ENCODE measurements around the gene SRCAP.
A peak's percentile ranks its signal among the peaks of the same experiment; 100 is the strongest.

The SRCAP gene

DNA sequence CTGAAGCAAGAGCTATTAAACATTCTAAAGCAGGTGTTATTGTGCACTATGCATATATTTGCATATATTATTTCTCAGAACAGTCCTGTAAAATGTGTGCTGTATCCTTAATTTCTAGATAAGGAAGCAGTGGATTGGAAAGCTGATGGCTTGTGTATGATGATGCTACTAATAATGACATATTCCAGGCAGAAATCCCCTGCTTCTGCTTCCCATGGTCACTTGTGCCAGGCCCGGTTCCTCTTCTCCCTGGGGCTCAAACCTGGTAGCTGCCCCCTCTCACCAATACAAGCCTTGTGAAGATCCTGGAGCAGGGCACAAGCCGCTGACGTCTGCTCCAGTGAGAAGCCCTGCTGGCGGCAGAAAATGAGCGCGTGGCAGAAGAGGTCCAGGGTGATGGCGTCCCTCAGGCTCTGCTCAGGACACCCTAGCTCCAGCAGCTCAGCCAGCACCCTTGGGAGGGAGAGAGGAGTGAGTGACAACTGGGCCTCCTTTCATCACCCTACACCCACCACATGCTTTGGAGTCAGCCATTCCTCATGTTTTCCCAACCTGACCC, 61.1 kb downstream of the SRCAP start:
- DNase-seq, result no peak

DNA sequence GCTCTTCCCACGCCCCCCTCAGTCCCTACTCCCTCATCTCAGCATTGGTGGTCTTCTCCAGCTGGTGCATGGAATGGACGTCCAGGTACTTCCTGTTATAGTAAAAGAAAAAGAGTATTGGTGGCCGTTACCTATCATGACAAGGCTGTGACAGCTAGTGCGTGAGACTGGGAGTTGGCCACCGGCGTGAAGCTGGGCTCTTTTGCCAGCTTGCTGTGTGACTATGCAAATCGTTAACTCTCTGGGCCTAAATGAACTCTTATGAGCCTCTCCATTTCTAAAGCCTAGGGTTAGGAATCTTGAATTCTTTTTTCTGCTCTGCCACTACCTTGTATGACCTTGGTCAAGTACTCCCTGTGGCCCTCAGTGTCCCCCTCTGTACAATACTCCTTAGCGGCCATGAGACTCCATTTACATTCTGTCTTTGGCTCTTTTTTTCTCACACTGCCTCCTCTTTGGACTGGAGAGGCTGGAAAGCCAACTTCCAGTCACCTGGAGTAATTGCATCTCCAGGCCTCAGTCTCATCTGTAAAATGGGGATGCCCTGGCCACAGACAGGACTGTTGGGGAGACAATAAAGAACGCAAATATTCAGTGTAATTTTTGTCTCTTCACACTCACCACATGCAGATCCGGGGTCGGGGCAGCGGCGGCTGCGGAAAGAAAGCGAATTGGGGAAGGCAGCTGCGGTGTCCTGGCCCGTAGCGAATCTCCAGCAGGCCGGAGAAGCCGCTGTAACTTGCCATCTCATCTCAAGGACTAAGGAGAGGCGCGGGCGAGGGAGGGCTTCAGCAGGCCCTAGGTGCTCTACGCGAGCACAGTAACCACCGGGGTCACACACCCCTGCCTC, 61.8 kb downstream of the SRCAP start:
- DNase-seq, result no peak

DNA sequence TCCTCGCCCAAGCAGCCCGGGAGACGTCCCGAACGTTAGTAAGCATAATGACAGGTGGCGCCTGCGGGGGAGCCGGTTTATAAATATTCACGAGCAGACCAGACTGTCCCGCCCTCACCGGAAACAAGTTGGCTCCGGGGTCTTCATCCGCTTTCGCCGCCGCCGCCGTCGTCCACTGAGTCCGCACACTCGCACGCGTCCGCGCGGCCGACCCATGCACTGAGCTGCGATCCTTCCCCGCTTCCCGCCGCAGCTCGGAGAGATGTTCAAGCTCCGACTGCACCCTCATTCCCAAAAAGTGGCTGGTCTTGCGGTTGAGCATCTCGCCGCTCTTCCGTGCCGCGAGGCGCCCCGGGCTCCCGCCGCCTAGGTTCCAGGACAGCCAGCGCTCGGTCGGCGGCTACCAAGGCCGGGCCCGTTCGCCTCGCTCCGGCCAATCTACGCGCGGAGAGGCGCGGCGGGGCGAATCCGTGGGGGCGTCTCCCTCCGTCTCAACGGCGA, 62.5 kb downstream of the SRCAP start:
- peak in 1 of 4 experiments; percentile 15 for DNase-seq

GRCh38 chr16:30761928-30762902, 63.2 kb downstream of the SRCAP start, which contains the start of the genes CFAP119 and RNF40:
Gene CFAP119 (minus strand): TSS chr16:30762062. CDS start chr16:30761748, 314 bp downstream.
Gene RNF40 (plus strand): TSS chr16:30762322. CDS start chr16:30762546, 224 bp downstream.
- DNase-seq, result peak; percentile 72 to 81 (median 75)

DNA sequence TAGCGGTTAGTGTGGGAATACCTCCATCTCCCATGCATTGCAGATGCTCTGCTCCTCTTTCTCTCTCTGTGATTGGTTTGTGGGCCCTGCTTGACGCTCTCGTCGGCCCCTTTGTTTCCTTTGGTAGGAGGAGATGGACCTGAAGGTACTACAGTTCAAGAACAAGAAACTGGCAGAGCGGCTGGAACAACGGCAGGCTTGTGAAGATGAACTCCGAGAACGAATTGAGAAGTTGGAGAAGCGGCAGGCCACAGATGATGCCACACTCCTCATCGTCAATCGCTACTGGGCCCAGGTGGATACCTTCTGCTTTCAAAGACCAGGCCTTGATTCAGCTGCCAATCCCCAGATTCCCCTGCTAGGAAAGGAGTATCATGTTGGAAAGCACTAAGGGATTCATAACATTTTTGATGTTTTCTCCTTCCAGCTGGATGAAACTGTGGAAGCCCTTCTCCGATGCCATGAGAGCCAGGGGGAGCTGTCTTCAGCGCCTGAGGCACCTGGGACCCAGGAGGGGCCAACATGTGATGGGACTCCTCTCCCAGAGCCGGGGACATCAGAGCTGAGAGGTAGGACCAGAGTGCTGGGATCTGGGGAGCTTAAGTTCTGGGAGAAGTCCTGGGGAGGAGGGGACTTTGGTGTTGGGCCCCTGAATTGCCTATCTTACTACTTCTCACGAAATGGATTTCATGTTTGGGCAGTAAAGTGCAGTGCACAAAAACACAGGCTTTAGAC, 64.2 kb downstream of the SRCAP start:
- DNase-seq, result no peak

- no peak for DNase-seq
Measured at GRCh38 chr16:30764086-30764485, 65.1 kb downstream of the SRCAP start.

- no peak for DNase-seq
Measured at GRCh38 chr16:30764816-30765465, 66.0 kb downstream of the SRCAP start.

DNA sequence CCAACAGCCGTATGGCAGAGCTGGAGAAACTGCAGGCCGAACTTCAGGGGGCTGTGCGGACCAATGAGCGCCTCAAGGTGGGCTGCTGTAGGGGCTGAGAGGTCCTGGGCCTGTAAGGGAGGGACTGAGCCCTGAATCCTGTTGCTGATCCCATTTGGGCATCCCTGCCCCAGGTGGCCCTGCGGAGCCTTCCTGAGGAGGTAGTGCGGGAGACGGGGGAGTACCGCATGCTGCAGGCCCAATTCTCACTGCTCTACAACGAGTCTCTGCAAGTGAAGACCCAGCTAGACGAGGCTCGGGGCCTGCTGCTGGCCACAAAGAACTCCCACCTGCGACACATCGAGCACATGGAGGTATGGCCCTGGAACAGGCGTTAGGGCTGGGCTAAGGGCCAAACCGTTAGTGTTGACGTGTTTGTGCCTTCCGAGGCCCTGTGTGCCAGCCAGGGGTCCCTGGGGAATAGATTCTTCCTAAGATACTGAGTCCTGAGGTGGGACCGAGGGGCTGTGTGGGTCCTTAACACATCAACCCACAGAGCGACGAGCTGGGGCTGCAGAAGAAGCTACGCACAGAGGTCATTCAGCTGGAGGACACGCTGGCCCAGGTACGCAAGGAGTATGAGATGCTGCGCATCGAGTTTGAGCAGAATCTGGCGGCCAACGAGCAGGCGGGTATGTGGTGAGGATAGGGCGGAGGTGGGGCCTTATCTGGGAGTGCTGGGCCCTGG, 67.4 kb downstream of the SRCAP start:
- no peak for DNase-seq

- no peak for DNase-seq
Measured at GRCh38 chr16:30766933-30767284, 67.9 kb downstream of the SRCAP start.

GRCh38 chr16:30767767-30768465, 68.9 kb downstream of the SRCAP start:
- DNase-seq, result no peak

DNA sequence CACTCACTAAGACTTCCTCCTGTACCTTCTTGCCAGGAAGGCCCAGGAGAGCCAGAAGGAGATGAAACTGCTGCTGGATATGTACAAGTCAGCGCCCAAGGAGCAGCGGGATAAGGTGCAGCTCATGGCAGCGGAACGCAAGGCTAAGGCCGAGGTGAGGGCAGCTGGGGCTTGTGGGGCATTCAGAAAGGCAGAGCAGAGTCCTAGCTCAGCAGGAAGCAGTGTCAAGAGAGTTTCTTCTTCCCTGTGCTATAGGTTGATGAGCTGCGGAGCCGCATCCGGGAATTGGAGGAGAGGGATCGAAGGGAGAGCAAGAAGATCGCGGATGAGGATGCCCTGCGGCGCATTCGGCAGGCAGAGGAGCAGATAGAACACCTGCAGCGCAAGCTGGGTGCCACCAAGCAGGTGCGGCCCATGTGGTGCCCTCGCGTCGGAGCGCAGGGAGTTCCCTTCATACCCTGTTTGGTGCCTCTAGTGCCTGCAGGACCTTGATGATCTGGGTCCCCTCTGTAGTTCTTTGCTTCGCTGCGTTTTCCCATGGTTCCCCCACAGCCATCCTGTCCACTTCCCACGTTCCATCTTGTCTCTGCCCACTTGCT, 69.7 kb downstream of the SRCAP start:
- DNase-seq, result no peak

DNA sequence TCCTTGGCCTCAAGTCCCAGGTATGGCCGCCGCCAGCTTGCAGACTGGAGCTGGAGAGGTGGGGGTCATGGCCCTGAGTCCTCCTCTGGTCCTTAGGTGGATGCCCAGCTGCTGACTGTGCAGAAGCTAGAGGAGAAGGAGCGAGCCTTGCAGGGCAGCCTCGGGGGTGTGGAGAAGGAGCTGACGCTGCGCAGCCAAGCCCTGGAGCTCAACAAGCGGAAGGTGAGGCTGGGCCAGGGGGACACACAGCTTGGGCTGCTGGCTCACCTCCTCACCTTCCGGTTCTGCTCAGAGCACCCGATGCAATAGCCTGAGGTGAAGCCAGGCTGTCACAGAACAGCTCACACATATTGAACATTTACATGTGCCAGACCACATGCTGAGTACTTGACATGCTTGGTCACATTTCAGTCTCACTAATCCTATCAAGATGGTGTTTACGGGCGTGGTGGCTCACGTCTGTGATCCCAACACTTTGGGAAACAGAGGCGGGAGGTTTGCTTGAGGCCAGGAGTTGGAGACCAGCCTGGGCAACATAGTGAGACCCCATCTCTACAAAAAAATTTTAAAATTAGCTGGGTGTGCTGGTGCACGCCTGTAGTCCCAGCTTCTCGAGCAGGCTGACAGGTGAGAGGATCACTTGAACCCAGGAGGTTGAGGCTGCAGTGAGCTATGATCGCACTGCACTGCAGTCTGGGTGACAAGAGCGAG, 70.6 kb downstream of the SRCAP start:
- no peak for DNase-seq

- no peak for DNase-seq
Measured at GRCh38 chr16:30771726-30772125, 72.8 kb downstream of the SRCAP start.

DNA sequence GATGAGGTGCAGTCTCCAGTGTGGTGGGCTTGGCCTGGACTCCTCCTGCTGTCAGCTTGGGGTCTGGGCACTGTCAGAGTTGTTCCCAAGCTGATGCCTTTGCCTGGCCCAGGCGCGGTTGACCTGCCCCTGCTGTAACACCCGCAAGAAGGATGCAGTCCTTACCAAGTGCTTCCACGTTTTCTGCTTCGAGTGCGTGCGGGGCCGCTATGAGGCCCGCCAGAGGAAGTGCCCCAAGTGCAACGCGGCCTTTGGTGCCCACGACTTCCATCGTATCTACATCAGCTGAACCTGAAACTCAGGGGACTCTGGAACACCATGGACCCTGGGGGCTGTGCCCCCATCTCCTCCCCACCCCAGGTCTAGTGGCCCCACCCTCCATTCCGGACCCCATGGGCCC, 74.9 kb downstream of the SRCAP start:
- no peak for DNase-seq

- no peak for DNase-seq
Measured at GRCh38 chr16:30774367-30775130, 75.6 kb downstream of the SRCAP start.

DNA sequence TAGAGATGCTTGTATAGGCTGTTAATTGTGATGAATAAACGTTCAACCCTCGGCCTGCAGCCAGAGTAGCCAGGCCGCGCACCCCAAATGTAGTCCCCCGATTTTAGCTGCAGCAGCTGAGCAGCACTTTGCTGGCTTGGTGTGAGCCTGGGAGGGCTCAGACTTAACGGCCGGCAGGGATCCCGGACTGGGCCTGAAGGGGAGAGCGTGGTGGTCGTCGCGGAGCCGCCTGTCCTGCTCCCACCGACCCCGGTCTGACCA, 76.1 kb downstream of the SRCAP start:
- DNase-seq, result no peak

GRCh38 chr16:30775392-30776188, 76.6 kb downstream of the SRCAP start:
- DNase-seq, result peak in 3 of 4 experiments; percentile 22 to 37 (median 26)
